Effector CD4-positive, alpha-beta T cell (primary cell): ENCODE data around the gene IFNL3. TPM values are rescaled to one million over a fixed set of nuclear protein-coding genes. Genes with fewer than 3 reads are reported as not detected.
"Not testable (repeated sequence)": the region's sequence is repeated elsewhere in the genome, so short reads cannot be mapped to it uniquely, and the experiment has no call there.

ENCODE experiments used
- DNase-seq: peaks from one replicate; pipeline ENCODE4 v3.0.0-alpha.2; 2020
- total RNA-seq: gene quantifications from one replicate; lab custom pipeline; 2026; lab: John Stamatoyannopoulos, UW

Gene IFNL3
- total RNA-seq, result not detected

DNA sequence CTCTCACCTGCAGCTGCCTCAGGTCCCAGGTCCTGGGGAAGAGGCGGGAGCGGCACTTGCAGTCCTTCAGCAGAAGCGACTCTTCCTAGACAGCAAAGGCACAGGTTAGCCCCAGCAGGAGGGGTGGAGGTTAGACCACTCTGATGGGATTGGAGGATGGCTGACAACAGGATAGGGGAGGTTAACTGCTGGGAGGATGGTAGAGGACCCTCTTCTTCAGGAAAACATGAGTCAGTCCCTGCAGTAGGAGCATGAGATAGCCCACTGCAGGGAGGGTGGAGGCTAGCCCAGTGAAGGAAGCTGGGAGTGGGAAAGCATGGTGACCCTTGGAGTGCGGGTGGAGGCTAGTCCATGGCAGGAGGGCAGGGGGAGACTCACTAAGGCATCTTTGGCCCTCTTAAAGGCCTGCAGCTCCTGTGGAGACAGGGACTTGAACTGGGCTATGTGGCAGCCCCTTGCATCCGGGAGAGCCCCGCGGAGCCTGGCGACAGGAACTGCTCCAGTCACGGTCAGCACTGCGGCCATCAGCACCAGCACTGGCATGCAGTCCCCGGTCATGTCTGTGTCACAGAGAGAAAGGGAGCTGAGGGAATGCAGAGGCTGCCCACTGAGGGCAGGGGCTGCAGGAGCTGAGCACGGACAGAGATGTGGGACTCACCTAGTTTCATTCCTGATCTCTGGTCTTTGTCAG, at the start of gene IFNL3:
IFNL3 (minus strand) TSS at position 597 of the 691 bp plus-strand sequence; CDS start at position 558, 39 bp downstream.
- not testable (repeated sequence) for DNase-seq

DNA sequence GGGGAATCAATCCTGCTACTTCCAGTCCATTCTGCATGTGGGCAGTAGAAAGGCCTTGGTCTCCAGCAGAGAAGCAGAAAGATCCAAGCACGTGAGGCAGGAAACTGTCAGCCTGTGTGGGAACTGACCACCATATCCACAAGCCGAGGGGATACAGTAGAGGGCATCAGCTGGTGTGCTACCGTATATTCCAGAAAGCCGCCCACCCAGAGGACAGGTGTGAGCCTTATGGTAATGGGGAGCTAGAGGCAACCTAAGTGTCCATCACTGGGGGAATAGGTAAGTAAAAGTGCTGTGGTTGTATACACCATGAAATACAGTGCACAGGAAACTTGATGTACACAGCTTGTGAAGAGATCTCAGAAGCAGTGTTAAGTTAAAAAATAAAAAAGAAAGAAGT, 48.6 kb upstream of the IFNL3 start:
- DNase-seq, result no peak

DNA sequence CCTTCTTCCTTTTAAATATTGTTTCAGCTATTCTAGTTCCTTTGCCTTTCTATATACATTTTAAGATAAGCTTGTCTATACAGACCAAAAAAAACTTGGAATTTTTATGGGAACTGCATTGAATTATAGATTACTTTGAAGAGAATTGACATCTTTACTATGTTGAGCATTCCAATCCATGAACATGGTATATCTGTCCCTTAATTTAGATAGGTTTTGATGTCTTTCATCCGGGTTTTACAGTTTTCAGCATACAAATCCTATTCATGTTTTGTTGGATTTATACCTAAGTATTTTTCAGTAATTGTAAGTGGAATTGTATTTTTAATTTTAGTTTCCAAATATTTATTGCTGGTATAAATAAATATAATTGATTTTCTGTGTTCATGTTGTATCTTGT, 39.2 kb upstream of the IFNL3 start:
- DNase-seq, result no peak

DNA sequence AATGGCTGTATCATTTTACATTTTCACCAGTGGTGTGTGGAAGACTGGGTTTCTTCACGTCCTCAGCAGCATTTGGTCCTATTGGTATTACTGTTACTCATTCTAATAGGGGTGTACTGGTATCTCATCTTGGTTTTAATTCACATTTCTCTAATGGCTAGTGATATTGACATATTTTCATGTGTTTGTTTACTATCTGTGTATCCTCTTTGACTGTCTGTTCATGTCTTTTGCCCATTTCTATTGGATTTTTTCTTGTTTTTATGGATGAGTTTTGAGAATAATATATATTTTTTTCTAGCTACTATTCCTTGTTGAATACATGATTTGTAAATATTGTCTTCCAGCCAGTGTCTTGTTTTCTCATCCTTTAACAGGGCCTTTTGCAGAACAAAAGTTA, 37.2 kb upstream of the IFNL3 start:
- DNase-seq, result no peak

DNA sequence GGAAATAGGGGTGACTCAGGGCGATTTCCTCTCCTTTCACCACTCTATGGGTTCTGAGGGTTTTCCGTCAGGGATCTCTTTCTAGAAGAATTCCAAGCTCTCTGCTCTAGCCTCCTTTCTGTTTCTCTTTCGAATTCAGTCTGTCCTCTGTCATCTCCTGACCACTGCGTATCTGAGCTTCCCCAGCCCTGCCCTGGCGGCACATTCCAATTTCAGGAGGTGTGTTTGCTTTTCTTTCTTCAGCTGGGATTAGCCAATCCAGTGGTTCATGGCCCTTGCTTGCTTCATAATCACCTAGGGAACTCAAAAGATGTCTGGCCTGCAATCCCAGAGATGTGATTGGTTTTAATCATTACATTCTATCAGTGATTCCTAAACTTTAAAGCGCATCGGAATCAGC, 32.8 kb upstream of the IFNL3 start:
- DNase-seq, result no peak

DNA sequence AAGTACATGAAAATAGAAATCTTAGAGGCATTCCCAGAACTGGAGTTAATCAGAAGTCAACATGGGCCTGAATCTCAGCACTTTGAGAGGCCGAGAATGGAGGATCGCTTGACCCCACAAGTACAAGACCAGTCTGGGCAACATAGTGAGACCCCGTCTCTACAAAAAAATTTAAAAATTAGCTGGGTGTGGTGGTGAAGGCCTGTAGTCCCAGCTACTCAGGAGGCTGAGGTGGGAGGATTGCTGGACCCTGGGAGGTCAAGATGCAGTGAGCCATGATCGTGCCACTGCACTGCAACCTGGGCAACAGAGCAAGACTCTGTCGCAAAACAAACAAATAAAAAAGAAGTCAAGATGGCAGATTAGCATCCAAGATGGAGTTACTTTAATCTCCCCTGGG, 31.9 kb upstream of the IFNL3 start:
- no peak for DNase-seq

DNA sequence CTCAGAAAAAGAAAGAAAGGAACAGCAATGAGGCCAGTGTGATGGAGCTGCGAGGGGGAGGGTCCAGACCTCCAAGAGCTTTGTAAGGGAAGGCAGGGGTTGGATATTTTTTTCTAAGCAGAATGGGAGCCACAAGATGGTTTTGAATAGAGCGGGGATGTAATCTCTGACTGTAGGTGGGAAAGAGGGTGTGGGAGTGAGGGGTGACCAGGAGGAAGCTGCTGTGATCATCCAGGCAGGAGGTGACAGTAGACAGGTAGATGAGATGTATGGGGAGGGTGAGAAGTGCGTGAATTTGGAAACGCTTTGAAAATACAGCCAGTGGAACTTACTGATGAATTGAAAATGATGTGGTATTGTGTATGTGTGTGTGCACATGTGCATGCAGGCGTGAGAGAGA, 30.8 kb upstream of the IFNL3 start:
- DNase-seq, result no peak

DNA sequence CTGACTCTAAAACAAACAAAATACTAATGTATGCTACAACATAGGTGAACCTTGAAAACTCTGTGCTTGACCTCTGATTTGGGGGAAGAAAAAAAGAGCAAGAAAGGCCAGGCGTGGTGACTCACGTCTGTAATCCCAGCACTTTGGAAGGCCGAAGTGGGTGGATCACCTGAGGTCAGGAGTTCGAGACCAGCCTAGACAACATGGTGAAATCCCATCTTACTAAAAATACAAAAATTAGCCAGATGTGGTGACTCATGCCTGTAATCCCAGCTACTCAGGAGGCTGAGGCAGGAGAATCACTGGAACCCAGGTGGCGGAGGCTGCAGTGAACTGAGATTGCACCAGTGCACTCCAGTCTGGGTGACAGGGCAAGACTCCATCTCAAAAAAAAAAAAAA, 29.1 kb upstream of the IFNL3 start:
- DNase-seq, result not testable (repeated sequence)

DNA sequence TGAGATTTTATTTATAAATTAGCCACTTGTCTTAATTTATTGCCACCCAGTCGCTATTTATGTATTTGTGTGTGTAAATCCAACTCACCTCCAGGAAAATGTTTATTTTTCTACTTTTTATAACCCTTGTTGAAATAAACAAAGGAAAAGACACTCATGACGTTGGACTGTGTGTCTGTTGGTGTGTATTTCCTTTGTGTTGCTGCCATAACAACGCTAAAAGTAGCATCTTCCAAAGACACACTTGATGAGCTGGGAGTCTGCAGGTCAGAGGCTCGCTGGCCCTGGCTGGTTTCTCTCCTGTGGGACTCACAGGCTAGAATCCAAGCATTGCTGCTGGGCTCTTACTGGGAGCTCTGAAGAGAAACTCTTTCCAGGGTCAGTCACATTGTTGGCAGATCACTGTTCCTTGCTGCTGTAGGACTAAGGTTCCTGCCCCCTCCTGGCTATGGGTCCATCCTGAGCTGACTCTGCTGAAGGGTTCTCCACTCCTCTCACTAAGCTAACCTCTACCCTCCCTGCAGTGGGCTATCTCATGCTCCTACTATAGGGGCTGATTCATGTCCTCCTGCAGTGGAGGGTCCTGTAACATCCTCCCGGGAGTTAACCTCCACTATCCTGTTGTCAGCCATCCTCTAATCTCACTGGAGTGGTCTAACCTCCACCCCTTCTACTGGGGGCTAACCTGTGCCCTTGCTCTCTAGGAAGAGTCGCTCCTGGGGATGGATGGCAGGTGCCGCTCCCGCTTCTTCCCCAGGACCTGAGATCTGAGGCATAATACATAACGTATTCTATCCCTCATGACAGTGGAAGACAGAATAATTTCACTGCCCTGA, 25.4 kb upstream of the IFNL3 start:
- DNase-seq, result no peak

DNA sequence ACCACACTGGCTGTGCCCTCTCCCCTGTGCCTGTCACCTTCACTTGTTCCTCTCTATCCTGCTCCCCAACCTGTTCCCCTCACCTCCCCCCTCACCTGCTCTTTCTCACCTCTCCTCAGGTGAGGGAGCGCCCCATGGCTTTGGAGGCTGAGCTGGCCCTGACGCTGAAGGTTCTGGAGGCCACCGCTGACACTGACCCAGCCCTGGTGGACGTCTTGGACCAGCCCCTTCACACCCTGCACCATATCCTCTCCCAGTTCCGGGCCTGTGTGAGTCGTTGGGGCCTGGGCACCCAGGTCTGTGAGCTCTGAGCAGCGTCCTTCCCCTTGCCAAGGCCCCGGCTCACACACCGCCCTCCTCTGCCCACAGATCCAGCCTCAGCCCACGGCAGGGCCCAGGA, 24.6 kb upstream of the IFNL3 start:
- DNase-seq, result not testable (repeated sequence)

DNA sequence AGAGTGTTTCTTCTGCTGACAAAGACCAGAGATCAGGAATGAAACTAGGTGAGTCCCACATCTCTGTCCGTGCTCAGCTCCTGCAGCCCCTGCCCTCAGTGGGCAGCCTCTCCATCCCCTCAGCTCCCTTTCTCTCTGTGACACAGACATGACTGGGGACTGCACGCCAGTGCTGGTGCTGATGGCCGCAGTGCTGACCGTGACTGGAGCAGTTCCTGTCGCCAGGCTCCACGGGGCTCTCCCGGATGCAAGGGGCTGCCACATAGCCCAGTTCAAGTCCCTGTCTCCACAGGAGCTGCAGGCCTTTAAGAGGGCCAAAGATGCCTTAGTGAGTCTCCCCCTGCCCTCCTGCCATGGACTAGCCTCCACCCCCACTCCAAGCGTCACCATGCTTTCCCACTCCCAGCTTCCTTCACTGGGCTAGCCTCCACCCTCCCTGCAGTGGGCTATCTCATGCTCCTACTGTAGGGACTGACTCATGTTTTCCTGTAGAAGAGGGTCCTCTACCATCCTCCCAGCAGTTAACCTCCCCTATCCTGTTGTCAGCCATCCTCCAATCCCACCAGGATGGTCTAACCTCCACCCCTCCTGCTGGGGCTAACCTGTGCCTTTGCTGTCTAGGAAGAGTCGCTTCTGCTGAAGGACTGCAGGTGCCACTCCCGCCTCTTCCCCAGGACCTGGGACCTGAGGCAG, 23.9 kb upstream of the IFNL3 start:
- not testable (repeated sequence) for DNase-seq

DNA sequence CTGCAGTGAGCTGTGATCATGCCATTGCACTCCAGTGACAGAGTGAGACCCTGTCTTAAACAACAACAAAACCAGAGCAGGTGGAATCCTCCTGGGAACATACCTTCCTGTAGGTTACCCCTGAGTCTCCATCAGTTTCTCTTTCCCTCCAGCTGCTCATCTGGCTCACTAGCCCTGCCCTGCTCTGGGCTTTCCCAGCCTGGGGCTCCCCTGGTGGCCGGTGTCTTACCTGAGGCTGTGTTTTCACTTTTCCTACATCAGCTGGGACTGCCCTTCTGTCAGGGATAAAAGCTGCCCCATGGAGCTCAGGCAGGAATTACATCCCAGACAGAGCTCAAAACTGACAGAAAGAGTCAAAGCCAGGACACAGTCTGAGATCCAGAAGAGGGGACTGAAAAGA, 23.3 kb upstream of the IFNL3 start, which contains the start of gene IFNL2:
IFNL2 (plus strand) TSS at position 312 of the 400 bp plus-strand sequence. CDS start 173 bp downstream, outside the sequence.
- not testable (repeated sequence) for DNase-seq

DNA sequence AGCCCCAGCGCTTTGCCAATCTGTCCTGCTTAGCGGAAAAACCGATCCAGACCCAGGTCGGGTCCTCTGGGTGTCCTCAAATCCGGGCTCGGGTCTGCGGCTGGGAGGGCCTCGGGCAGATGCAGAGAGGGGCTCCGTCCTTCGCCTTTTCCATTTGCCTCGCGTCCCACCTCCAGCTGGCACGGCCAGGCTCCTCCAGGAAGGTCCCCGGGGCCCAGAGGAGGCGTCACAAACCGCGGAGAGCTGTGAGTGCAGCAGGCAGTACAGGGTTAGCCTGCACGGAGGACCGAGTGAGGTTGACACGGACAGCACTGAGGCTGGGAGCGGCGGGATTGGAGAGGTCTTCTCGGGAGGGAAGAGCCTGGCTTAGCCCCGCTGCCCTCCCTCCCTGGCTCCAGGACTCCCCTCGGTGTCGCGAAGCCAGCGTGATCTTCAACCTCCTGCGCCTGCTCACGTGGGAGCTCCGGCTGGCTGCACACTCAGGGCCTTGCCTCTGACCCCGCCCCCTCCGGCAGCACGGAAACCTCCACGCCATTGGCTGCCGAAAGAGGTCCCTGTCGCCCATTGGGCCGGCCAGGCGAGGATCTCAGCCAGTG, 20.6 kb upstream of the IFNL3 start:
- DNase-seq, result no peak

DNA sequence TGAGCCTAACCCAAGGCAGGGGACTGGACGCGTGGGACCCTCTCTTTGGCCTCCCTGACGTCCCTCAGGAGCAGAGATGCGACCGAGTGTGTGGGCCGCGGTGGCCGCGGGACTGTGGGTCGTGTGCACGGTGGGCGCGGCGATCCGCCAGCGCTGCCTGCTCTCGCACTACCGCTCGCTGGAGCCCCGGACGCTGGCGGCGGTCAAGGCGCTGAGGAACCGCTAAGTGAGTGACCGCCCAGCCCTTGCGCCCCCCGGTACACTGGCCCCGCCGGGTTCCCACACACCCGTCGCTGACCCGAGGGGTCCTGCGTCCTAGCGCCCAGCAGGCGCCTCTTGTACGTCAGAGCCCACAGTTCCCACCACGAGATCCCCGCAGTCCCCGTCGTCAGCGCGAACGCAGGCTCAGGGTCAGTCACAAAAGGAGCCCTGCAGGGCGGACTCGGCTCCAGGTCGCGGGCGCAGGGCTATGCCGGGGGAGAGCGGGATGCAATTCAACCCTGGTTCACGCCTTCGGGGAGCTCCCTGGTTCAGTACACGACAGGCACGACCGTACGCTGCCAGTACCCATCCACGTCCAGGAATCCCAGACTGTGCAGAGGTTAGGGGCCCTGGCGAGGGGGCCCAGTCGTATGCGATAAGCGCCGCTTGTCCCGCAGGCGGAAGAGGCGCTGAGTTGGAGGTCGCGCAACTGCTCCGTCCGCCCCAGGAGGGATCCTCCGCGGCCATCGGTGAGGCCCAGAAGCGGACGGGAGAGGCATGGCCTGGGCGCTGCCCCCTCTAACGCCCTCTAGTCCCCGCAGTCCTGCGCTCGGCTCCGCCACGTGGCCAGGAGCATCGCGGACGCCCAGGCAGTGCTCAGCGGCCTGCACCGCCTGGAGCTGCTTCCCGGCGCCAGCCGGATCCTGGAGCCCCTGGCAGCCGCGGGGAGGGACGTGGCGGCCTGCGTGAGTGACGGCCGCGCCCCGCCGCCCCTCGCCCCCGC, 19.8 kb upstream of the IFNL3 start:
- no peak for DNase-seq

DNA sequence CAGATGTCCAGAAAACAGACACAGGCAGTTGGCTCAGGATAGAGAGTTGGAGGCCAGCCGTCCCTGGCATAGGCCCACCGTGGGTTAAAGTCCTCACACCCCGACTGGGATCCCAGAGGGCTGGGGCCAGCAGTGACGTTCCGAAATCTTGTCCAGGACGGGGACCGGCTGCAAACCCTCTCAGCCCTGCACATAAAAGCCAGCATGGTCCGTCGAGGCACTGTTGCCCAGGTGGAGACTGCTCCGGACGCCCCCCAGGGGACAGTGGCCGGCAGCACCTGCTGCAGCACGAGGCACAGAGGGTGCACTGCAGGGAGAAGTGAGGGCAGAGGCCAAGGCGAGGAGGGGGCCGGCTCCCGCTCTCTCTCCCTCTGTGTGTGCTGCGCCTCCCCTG, 19.1 kb upstream of the IFNL3 start:
- no peak for DNase-seq

DNA sequence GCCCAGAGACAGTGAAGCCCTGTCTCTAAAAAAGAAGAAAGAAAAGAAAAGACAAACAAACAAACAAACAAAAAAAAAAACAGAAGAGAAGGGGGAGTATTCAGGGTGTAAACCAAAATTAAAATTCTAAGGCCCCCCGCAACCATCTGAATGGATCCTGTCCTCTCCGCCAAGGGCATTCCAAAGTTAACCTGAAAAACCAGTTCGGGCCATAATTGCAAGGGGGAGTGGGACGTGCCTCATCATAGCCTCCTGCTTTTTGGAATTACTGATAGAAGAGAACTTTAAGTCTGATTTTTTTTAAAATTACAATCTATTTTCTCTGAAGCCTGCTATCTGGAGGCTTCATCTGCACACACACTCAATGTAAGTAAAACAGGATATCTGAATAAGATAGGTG, 17.7 kb upstream of the IFNL3 start:
- DNase-seq, result no peak

DNA sequence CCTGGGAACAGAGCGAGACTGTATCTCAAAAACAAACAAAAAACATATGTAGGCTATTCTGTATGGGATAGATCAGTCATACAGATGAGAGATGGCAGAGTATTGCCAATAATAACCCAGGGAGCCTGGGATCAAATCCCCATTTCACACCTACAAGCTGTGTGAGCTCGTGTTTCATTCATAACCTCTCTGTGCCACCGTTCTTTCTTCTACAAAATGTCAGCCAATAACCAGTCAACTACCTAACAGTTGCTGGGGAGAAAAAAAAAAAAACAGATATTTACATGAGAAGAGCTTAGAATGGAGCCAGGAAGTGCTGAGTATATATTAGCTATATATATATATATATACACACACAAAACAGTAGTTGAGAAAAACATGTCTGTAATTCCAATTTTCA, 16.9 kb upstream of the IFNL3 start:
- DNase-seq, result no peak

DNA sequence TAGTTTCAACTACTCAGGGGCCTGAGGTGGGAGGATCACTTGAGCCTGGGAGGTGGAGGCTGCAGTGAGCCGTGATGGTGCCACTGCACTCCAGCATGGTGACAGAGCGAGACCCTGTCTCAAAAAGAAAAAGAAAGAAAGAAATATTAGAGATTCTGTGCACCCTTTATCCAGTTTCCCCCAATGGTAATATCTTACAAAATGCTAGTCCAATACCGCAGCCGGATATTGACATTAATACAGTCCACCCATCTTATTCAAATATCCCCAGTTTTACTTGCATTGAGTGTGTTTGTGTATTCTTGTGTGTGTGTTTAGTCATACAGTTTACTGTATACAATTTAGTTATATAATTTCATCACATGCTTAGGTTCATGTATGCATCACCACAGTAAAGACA, 12.4 kb upstream of the IFNL3 start:
- no peak for DNase-seq

DNA sequence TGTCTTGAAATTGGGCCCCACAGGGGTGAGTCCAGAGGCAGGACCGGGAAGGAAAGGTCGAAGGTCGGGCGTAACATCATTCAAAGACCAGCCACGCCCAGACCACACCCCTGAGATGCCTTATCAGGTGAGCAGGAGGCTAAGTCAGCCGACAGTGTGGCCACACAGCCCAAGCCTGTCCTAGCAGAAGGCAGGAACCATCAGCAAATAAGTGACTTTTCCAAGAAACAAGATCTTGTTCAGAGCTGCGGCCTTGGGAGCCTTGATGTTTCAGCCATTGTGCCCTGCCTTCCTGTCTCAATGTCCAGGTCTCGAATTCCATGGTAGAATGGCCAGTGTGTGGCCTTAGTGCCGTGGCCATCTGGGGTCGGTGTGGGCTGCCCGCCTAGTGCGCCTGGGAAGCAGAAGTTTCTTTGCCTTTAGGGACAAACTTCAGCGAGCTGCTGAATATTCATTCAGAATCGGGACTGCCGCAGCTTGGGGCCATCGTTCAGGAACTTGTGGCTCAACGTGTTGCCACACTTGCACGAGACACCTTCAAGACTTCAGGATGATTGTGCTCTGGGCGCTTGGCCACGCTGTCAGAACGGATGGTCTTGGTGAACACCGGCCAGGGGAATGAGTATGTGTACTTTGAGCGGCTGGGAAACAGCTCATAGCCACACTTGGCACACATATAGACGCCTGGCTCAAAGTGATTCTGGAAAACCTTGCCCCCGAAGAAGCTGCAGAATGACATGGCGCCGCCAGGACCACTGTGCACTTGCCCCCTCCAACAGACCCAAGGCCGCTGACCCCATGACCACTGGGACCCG, 9.9 kb upstream of the IFNL3 start:
- no peak for DNase-seq

DNA sequence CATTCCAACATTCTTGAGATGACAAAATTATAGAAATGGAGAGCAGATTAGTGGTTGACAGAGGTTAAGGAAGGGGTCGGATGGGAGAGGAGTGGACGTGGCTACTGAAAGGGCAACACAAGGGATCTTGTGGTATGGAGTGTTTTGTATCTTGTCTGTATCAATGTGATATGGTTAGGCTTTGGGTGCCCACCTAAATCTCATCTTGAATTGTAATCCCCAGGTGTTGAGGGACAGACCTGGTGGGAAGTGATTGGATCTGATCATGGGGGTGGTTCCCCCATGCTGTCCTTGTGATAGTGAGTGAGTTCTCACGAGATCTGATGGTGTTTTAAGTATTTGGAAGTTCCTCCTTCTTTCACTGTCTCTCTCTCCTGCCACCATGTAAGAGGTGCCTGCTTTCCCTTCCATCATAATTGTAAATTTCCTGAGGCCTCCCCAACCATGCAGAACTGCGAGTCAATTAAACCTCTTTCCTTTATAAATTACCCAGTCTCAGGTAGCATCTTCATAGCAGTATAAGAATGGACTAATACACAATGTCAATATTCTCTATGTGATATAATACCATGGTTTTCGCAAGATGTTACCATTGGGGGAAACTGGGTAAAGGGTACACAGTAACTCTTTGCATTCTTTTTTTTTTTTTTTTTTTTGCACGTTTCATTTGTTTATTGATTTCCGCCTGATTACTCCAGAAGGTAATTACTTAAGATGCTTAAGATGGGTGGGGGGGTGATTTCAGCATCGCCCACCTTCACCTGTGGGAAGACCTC, 8.8 kb upstream of the IFNL3 start:
- DNase-seq, result no peak
